ENCODE data around the gene DLL1.

DNA sequence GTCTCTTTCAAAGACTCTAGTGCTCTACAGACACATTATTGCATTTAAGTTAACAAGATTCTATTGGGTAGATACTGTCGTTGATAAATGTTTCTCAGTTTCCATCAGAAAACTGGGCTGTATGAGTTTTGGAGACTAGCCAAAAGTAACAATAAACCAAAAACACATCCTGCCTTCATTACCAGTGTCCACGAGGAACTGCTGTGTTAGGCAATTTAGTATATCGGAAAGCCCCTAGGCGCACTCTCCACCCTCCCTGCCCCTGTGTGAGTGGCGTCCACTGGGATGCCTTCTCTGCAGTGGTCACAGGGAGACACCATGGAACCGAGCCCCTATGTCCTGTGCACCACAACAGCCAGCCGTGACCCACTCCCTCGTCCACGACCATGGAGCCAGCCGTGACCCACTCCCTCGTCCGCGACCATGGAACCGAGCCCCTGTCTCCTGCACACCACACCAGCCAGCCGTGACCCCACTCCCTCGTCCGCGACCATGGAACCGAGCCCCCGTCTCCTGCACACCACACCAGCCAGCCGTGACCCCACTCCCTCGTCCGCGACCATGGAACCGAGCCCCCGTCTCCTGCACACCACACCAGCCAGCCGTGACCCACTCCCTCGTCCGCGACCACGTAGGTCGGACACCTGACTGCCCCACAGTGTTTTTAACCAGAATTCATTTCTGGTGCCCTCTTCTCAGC is 35.3 kb downstream of the DLL1 start:
- TF ChIP-seq, protein P1, sequence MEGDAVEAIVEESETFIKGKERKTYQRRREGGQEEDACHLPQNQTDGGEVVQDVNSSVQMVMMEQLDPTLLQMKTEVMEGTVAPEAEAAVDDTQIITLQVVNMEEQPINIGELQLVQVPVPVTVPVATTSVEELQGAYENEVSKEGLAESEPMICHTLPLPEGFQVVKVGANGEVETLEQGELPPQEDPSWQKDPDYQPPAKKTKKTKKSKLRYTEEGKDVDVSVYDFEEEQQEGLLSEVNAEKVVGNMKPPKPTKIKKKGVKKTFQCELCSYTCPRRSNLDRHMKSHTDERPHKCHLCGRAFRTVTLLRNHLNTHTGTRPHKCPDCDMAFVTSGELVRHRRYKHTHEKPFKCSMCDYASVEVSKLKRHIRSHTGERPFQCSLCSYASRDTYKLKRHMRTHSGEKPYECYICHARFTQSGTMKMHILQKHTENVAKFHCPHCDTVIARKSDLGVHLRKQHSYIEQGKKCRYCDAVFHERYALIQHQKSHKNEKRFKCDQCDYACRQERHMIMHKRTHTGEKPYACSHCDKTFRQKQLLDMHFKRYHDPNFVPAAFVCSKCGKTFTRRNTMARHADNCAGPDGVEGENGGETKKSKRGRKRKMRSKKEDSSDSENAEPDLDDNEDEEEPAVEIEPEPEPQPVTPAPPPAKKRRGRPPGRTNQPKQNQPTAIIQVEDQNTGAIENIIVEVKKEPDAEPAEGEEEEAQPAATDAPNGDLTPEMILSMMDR (IDR thresholded peaks at IDR 0.05): no peak
- TF ChIP-seq POLR2A (IDR thresholded peaks at IDR 0.05): no peak
